Body of pancreas (tissue), 4 donors: ENCODE data around the gene GLI2.

Experiments
- CTCF ChIP-seq, 7 experiments: fragments of 450-650 bp in 4 of 7; fragments of 200-600 bp in 3 of 7; sonication (generic) in 3 of 7; IDR thresholded peaks; one replicate each; pipeline ENCODE4 v1.5.1; 2016 to 2019; ENCODE audit warnings: antibody characterized with exemption in 7 of 7
- POLR2A ChIP-seq, 3 donors: fragments of 450-650 bp; IDR thresholded peaks; one replicate each; pipeline ENCODE4 v1.6.1; 2016; ENCODE audit warnings: antibody characterized with exemption in 3 of 3, mild to moderate bottlenecking in 2 of 3

DNA sequence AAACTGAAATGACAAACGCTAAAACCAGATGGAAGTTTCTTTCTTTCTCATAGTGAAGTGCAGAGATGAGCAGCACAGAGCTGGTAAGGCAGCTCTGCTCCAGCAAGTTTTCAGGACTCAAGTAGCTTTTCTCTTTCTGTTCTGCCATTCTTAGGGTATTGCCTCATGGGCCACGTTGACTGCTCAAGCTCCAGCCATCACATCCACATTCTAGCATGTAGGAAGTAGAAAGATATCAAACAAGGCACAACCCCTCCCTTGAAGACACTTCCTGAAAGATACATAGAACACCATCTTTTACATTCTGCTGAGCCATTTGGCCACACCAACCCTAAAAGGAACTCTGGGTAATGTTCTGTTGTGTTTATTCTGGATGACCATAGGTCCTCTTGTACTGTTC lies 48.5 kb upstream of the GLI2 start:
- TF ChIP-seq CTCF (IDR thresholded peaks at IDR 0.05), result no peak
- TF ChIP-seq POLR2A (IDR thresholded peaks at IDR 0.05), result no peak
